ENCODE results near the gene ST6GALNAC5.

DNA sequence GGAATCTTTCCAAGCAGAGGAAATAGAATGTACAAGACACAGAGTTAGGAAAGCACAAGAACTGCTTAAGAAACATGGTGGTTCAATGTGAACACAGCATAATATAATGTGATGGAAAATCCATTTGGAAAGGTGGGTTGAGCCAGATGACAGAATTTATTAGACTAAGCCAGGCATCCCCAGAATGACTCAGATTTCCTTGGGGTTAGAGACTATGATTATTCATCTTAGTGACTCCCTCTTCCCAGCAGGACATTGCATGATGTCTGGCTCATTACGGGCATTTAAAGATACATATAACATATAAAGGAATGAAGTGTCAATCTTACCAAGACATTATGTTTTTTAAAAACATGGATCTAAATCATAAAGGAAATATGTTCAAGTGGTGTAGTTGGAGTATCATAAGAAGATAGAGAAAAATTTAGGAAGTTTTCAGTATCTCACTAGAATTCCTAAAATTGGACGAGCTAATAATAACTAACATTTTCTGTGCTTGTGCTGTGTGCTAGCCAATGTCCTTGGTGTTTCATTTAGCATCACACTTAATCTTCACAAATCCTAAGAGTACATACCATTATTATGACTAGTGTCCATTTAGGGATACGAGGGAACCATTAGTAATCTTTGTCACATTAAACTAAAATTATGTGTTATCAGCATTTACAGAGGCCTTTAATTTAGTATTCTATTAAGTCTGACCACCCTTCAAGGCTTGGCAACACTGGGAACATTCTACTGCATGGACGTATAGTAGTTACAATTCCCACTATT lies 41.0 kb upstream of the ST6GALNAC5 start:
- TF ChIP-seq, protein P1, sequence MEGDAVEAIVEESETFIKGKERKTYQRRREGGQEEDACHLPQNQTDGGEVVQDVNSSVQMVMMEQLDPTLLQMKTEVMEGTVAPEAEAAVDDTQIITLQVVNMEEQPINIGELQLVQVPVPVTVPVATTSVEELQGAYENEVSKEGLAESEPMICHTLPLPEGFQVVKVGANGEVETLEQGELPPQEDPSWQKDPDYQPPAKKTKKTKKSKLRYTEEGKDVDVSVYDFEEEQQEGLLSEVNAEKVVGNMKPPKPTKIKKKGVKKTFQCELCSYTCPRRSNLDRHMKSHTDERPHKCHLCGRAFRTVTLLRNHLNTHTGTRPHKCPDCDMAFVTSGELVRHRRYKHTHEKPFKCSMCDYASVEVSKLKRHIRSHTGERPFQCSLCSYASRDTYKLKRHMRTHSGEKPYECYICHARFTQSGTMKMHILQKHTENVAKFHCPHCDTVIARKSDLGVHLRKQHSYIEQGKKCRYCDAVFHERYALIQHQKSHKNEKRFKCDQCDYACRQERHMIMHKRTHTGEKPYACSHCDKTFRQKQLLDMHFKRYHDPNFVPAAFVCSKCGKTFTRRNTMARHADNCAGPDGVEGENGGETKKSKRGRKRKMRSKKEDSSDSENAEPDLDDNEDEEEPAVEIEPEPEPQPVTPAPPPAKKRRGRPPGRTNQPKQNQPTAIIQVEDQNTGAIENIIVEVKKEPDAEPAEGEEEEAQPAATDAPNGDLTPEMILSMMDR (IDR thresholded peaks at IDR 0.05; ENCODE audit: insufficient read depth, low read length), result no peak
- TF ChIP-seq POLR2AphosphoS5 (IDR thresholded peaks at IDR 0.05; ENCODE audit: low read depth) (no peak), SPI1 (IDR thresholded peaks at IDR 0.05; ENCODE audit: borderline replicate concordance, low read depth) (no peak), GABPA (IDR thresholded peaks at IDR 0.05; ENCODE audit: low read depth) (no peak)
- TF ChIP-seq, protein P2, sequence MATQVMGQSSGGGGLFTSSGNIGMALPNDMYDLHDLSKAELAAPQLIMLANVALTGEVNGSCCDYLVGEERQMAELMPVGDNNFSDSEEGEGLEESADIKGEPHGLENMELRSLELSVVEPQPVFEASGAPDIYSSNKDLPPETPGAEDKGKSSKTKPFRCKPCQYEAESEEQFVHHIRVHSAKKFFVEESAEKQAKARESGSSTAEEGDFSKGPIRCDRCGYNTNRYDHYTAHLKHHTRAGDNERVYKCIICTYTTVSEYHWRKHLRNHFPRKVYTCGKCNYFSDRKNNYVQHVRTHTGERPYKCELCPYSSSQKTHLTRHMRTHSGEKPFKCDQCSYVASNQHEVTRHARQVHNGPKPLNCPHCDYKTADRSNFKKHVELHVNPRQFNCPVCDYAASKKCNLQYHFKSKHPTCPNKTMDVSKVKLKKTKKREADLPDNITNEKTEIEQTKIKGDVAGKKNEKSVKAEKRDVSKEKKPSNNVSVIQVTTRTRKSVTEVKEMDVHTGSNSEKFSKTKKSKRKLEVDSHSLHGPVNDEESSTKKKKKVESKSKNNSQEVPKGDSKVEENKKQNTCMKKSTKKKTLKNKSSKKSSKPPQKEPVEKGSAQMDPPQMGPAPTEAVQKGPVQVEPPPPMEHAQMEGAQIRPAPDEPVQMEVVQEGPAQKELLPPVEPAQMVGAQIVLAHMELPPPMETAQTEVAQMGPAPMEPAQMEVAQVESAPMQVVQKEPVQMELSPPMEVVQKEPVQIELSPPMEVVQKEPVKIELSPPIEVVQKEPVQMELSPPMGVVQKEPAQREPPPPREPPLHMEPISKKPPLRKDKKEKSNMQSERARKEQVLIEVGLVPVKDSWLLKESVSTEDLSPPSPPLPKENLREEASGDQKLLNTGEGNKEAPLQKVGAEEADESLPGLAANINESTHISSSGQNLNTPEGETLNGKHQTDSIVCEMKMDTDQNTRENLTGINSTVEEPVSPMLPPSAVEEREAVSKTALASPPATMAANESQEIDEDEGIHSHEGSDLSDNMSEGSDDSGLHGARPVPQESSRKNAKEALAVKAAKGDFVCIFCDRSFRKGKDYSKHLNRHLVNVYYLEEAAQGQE (IDR thresholded peaks at IDR 0.05; ENCODE audit: insufficient replicate concordance, low read depth), result no peak

Data from HL-60 (cell line).